Endothelial cell of umbilical vein (primary cell): Measurements from ENCODE around the gene KCTD2. TPM values are rescaled to one million over a fixed set of nuclear protein-coding genes. Genes with fewer than 3 reads are reported as not detected.

Experiments
- BruUV-seq: library from RNA; stranded (reverse); fragments of 400-500 nt; replicated peaks from 2 replicates; lab custom pipeline; 2021; lab: Mats Ljungman, UMichigan
- CTCF ChIA-PET: fragments of 300-600, 350-600 bp; sonication (Branson Sonifier 250); formaldehyde crosslinking; loops from one replicate; lab custom pipeline; 2021; ENCODE audit warnings: antibody characterized with exemption, inconsistent platforms; lab: Charles Lee
- POLR2A ChIA-PET: fragments of 300-600, 350-600 bp; sonication (Branson Sonifier 250); formaldehyde crosslinking; loops from one replicate; lab custom pipeline; 2021; ENCODE audit warnings: antibody characterized with exemption, inconsistent platforms; lab: Charles Lee
- DNase-seq: peaks from one replicate; pipeline ENCODE4 v3.0.0-alpha.2; 2011; ENCODE audit warnings: low read depth, low spot score
- FAIRE-seq: peaks from 2 replicates; lab custom pipeline; 2011; peaks lifted over from hg19 to GRCh38; lab: Jason Lieb, UNC
- H2AFZ ChIP-seq: 2 replicates; pipeline ENCODE4 v1.6.0; 2012; ENCODE audit warnings: low read depth, low read length, control low read depth, inconsistent platforms
- H3K27ac ChIP-seq: 2 replicates; pipeline ENCODE4 v1.5.1; 2011; ENCODE audit warnings: low read depth, mild to moderate bottlenecking, control low read depth, low read length, moderate library complexity; ENCODE audit not compliant: insufficient read depth
- H3K27me3 ChIP-seq, 2 experiments: 2 replicates each; pipeline versions ENCODE4 v1.6.0 to v1.6.1; 2011; ENCODE audit warnings: low read length in 2 of 2, mixed read lengths in 1 of 2; ENCODE audit not compliant: control insufficient read depth in 2 of 2, insufficient read depth in 2 of 2
- H3K36me3 ChIP-seq, 2 experiments: 2 replicates in 1 of 2; 3 replicates in 1 of 2; pipeline ENCODE4 v1.5.1; 2011; ENCODE audit warnings: low read length in 2 of 2, mild to moderate bottlenecking in 1 of 2, moderate library complexity in 1 of 2; ENCODE audit not compliant: control insufficient read depth in 2 of 2, insufficient read depth in 2 of 2; ENCODE audit errors: extremely low read depth in 1 of 2
- H3K4me1 ChIP-seq: 3 replicates; pipeline ENCODE4 v1.5.1; 2011; ENCODE audit warnings: mild to moderate bottlenecking, low read length; ENCODE audit not compliant: control insufficient read depth, insufficient read depth; ENCODE audit errors: extremely low read depth
- H3K4me2 ChIP-seq: 2 replicates; pipeline ENCODE4 v1.6.1; 2011; ENCODE audit warnings: low read length, control low read depth, mixed read lengths; ENCODE audit not compliant: insufficient read depth
- H3K4me3 ChIP-seq, 3 experiments: fragments of 200-600 bp in 1 of 3; sonication (generic), shearing (Covaris generic) in 1 of 3; replicated peaks in 1 of 3; 2 replicates each; pipeline ENCODE4 v1.5.1; 2011 to 2016; ENCODE audit warnings: control low read depth in 3 of 3, low read length in 3 of 3, mild to moderate bottlenecking in 2 of 3, inconsistent platforms in 1 of 3, low read depth in 1 of 3, moderate library complexity in 1 of 3; ENCODE audit not compliant: insufficient read depth in 1 of 3
- H3K79me2 ChIP-seq: 2 replicates; pipeline ENCODE4 v1.6.0; 2012; ENCODE audit warnings: low read length, inconsistent platforms; ENCODE audit not compliant: control insufficient read depth, insufficient read depth
- H3K9ac ChIP-seq: replicated peaks from 2 replicates; pipeline ENCODE3; 2011; ENCODE audit warnings: low read length, control low read depth; ENCODE audit not compliant: insufficient read depth; ENCODE audit errors: extremely low read depth
- H3K9me1 ChIP-seq: replicated peaks from 3 replicates; pipeline ENCODE4 v1.6.0; 2011; ENCODE audit warnings: mild to moderate bottlenecking, low read length; ENCODE audit not compliant: control insufficient read depth, insufficient read depth; ENCODE audit errors: extremely low read depth
- H3K9me3 ChIP-seq: replicated peaks from 2 replicates; pipeline ENCODE4 v1.5.1; 2012; ENCODE audit warnings: low read length, inconsistent platforms; ENCODE audit not compliant: control insufficient read depth, insufficient read depth
- H4K20me1 ChIP-seq: replicated peaks from 2 replicates; pipeline ENCODE3; 2011; ENCODE audit warnings: mild to moderate bottlenecking, low read length; ENCODE audit not compliant: control insufficient read depth, insufficient read depth; ENCODE audit errors: extremely low read depth
- CTCF ChIP-seq, 2 donors: IDR thresholded peaks; 1 replicate in 1 of 2; 2 replicates in 1 of 2; pipeline ENCODE4 v1.5.1; 2011; ENCODE audit warnings: low read length in 2 of 2, mild to moderate bottlenecking in 2 of 2, moderate library complexity in 2 of 2, control low read depth in 1 of 2, inconsistent platforms in 1 of 2, low read depth in 1 of 2; ENCODE audit not compliant: insufficient read depth in 1 of 2; ENCODE audit errors: extremely low read depth in 1 of 2
- EZH2 ChIP-seq: IDR thresholded peaks from 2 replicates; pipeline ENCODE4 v1.6.1; 2012; ENCODE audit warnings: borderline replicate concordance, low read depth, mild to moderate bottlenecking, moderate library complexity, low read length, inconsistent platforms; ENCODE audit not compliant: severe bottlenecking
- FOS ChIP-seq: IDR thresholded peaks from 2 replicates; pipeline ENCODE4 v1.6.1; 2011; ENCODE audit warnings: mild to moderate bottlenecking, low read length, moderate library complexity, borderline replicate concordance; ENCODE audit not compliant: insufficient read depth
- GATA2 ChIP-seq: IDR thresholded peaks from 2 replicates; pipeline ENCODE4 v1.7.0; 2011; ENCODE audit warnings: low read depth, mild to moderate bottlenecking, moderate library complexity, mixed read lengths, low read length; ENCODE audit not compliant: insufficient read length, insufficient read depth
- JUN ChIP-seq: IDR thresholded peaks from 2 replicates; pipeline ENCODE4 v1.6.1; 2011; ENCODE audit warnings: borderline replicate concordance, low read depth; ENCODE audit not compliant: insufficient read length, insufficient read depth
- MYC ChIP-seq: IDR thresholded peaks from one replicate; pipeline ENCODE4 v1.6.1; 2011; ENCODE audit warnings: mild to moderate bottlenecking, low read depth, low read length
- POLR2A ChIP-seq: IDR thresholded peaks from 2 replicates; pipeline ENCODE4 v1.6.1; 2012; ENCODE audit warnings: low read depth, mild to moderate bottlenecking, control low read depth, low read length
- POLR2AphosphoS5 ChIP-seq: IDR thresholded peaks from 2 replicates; pipeline ENCODE4 v1.6.1; 2012; ENCODE audit warnings: low read depth, mild to moderate bottlenecking, control low read depth, low read length, moderate library complexity; ENCODE audit not compliant: insufficient read depth
- dilution Hi-C: fragments of 300-500 bp; cut with MboI; formaldehyde crosslinking; loops from one replicate; pipeline ENCODE4 v1.15.0; 2019; ENCODE audit warnings: low sequenced_read_pairs; ENCODE audit not compliant: extremely low pct_ligation_motif_present
- intact Hi-C: fragments of 100-400 bp; cut with micrococcal nuclease; formaldehyde crosslinking; loops from one replicate; pipeline ENCODE4 v1.10.0; 2022
- polyA plus RNA-seq, 4 experiments: library from polyadenylated mRNA; depleted of rRNA in 3 of 4; stranded (reverse) in 3 of 4; unstranded in 1 of 4; fragments of >200 nt; gene quantifications; 2 replicates each; pipeline versions ENCODE4 v1.2.1 to v1.2.3, GENCODE V29; 2011 to 2012; ENCODE audit warnings: missing spikeins in 1 of 4
- total RNA-seq: library from RNA; stranded (reverse); gene quantifications from 2 replicates; pipeline ENCODE4 v1.2.3, GENCODE V29; 2021
- TF ChIP-seq, protein P1 (sequence below): IDR thresholded peaks from 2 replicates; pipeline ENCODE4 v1.6.1; 2011; ENCODE audit not compliant: insufficient read depth, insufficient read length

Gene KCTD2
- total and polyA plus RNA-seq, 2 donors (not counting 3 experiments of a cell fraction or from before 2014, with no cell fraction given) = 23.2 to 24.8 TPM

DNA sequence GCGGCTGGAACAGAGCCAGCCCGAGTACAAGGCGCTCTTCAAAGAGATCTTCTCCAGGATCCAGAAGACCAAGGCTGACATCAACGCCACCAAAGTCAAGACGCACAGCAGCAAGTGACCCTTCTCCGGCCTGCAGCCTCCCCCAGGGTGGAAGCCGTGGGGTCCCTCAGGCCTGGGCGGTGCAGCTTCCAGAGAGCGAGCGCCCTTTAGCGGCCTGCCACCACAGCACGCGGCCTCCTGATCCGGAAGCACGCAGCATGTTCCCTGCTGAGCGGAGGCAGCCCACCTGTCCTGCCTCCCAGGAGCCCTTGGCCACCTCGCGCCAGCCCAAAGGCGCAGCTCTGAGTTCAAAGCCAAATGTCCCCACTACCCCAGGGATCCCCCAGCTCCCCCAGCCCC is 43.1 kb upstream of the KCTD2 start:
- Histone ChIP-seq H4K20me1 (no peaks in the 10 kb centered on the region), H3K4me3 (no peak overlapping the region), H3K4me2 (no peak overlapping the region), H3K27ac (no peak overlapping the region), H3K36me3 (peaks cover 0 to 42% of the 10 kb centered on the region in 2 experiments), H3K9me1 (no peaks in the 10 kb centered on the region), H3K79me2 (no peaks in the 10 kb centered on the region), H2AFZ (no peak overlapping the region), H3K4me1 (no peaks in the 10 kb centered on the region), H3K9ac (no peak overlapping the region), H3K27me3 (no peaks in the 10 kb centered on the region), H3K9me3 (no peaks in the 10 kb centered on the region)
- BruUV-seq = no TSS peak
- ChIA-PET CTCF (interaction anchor here (0.7 kb wide), 1 partner anchor 16 kb away, joined by 3 read pairs; no protein-coding TSS in a partner anchor), POLR2A (no interaction called here)
- intact Hi-C loops (no loop called here), dilution Hi-C loops (no loop called here)
- DNase-seq (no peak), FAIRE-seq (no peak)
- TF ChIP-seq EZH2 = no peak
- TF ChIP-seq POLR2A = no peak
- TF ChIP-seq POLR2AphosphoS5 = no peak
- TF ChIP-seq CTCF (IDR thresholded peaks at IDR 0.05; ENCODE audit: extremely low read depth in 1 of 2, insufficient read depth in 1 of 2, low read depth in 1 of 2, low read length in 2 of 2) = no peak
- TF ChIP-seq MYC = no peak
- no peak for TF ChIP-seq FOS
- no peak for TF ChIP-seq JUN
- TF ChIP-seq, protein P1, sequence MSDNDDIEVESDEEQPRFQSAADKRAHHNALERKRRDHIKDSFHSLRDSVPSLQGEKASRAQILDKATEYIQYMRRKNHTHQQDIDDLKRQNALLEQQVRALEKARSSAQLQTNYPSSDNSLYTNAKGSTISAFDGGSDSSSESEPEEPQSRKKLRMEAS = no peak
- TF ChIP-seq GATA2 = no peak
